Measurements from ENCODE around the gene NFAM1. TPM values are rescaled to one million over a fixed set of nuclear protein-coding genes. Genes with fewer than 3 reads are reported as not detected.
A peak's percentile ranks its signal among the peaks of the same experiment; 100 is the strongest.

NFAM1 gene
- total and polyA plus RNA-seq, 3 donors from 2014 or later = 0.71 to 2.8 (median 1.2) TPM

DNA sequence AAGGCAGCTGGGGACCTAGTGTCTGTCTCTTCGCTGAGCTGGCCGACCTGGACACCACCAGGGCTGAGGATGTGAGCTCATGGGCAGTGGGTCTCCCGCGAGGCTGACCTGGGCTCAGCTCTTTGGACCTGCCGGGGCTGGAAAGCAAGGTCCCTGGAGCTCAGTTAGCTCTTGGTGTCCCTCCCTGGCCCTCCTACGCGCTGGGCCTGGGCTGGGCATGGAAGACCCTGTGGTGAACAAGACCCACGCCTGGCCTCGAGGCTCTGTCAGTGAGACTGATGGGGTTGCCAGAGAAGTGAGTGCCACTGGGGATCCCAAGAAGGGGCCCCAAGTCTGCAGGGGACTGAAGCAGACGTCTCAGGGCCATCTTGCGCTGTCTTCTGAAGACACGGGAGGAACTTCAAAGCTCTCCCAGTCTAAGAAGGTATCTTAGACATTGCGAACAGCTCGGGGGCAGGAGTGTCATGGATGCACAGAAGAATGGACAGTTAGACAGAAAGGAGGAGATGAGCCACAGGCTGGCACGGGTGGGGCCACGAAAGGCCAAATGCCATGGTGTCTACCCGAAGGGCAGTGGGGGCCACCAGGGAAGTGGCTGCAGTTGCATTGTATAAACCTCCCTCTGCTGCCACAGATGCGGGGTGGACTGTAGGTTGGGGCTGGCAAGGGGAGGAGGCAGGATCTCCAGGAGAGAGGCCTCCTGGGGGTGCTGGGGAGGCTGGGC, 31.2 kb downstream of the NFAM1 start:
- Histone ChIP-seq H3K9me3 (no peaks in the 10 kb centered on the region), H3K27ac (no peak overlapping the region), H3K27me3 (no peaks in the 10 kb centered on the region), H3K4me1 (no peaks in the 10 kb centered on the region), H3K4me3 (no peak overlapping the region), H3K36me3 (ENCODE audit: low read depth, missing control alignments) (no peaks in the 10 kb centered on the region)
- no peak for DNase-seq
- 86 to 93% methylated on average over 13 to 18 of the region's 18 CpGs for WGBS, 2 donors
- intact Hi-C loops (cut with DNase I; ENCODE audit: low total_unique reads) = no loop called here
- TF ChIP-seq, protein P1, sequence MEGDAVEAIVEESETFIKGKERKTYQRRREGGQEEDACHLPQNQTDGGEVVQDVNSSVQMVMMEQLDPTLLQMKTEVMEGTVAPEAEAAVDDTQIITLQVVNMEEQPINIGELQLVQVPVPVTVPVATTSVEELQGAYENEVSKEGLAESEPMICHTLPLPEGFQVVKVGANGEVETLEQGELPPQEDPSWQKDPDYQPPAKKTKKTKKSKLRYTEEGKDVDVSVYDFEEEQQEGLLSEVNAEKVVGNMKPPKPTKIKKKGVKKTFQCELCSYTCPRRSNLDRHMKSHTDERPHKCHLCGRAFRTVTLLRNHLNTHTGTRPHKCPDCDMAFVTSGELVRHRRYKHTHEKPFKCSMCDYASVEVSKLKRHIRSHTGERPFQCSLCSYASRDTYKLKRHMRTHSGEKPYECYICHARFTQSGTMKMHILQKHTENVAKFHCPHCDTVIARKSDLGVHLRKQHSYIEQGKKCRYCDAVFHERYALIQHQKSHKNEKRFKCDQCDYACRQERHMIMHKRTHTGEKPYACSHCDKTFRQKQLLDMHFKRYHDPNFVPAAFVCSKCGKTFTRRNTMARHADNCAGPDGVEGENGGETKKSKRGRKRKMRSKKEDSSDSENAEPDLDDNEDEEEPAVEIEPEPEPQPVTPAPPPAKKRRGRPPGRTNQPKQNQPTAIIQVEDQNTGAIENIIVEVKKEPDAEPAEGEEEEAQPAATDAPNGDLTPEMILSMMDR (IDR thresholded peaks at IDR 0.05) = no peak
- TF ChIP-seq POLR2A (IDR thresholded peaks at IDR 0.05) = no peak

GRCh38 chr22:42399315-42400271, 32.6 kb downstream of the NFAM1 start:
- TF ChIP-seq POLR2A (IDR thresholded peaks at IDR 0.05) = no peak
- Histone ChIP-seq H3K4me3 (no peak overlapping the region), H3K9me3 (no peaks in the 10 kb centered on the region), H3K27ac (no peak overlapping the region), H3K4me1 (no peaks in the 10 kb centered on the region), H3K27me3 (no peaks in the 10 kb centered on the region), H3K36me3 (ENCODE audit: low read depth, missing control alignments) (no peaks in the 10 kb centered on the region)
- 65 to 72% methylated on average over 28 to 30 of the region's 30 CpGs for WGBS, 2 donors
- intact Hi-C loops (cut with DNase I; ENCODE audit: low total_unique reads) = no loop called here
- peak; percentile 43 for DNase-seq

- no peaks in the 10 kb centered on the region for H3K9me3 ChIP-seq
- DNase-seq = peak; percentile 33
- TF ChIP-seq, protein P1 (IDR thresholded peaks at IDR 0.05) = no peak
- TF ChIP-seq POLR2A (IDR thresholded peaks at IDR 0.05) = no peak
- WGBS, 2 donors = 78 to 88% methylated on average over 12 to 15 of the region's 15 CpGs
- no peaks in the 10 kb centered on the region for H3K36me3 ChIP-seq (ENCODE audit: low read depth, missing control alignments)
- H3K27ac ChIP-seq = no peak overlapping the region
- intact Hi-C loops (cut with DNase I; ENCODE audit: low total_unique reads) = no loop called here
- no peaks in the 10 kb centered on the region for H3K27me3 ChIP-seq
- H3K4me1 ChIP-seq = no peaks in the 10 kb centered on the region
- H3K4me3 ChIP-seq = no peak overlapping the region
These were observed 34.6 kb downstream of the NFAM1 start for GRCh38 chr22:42397332-42398249.

- intact Hi-C loops (cut with DNase I; ENCODE audit: low total_unique reads) = no loop called here
- no peaks in the 10 kb centered on the region for H3K36me3 ChIP-seq (ENCODE audit: low read depth, missing control alignments)
- 72 to 74% methylated on average over 24 of the region's 24 CpGs for WGBS, 2 donors
- no peaks in the 10 kb centered on the region for H3K4me1 ChIP-seq
- no peaks in the 10 kb centered on the region for H3K9me3 ChIP-seq
- no peaks in the 10 kb centered on the region for H3K27me3 ChIP-seq
- no peak for TF ChIP-seq POLR2A (IDR thresholded peaks at IDR 0.05)
- TF ChIP-seq, protein P1 (IDR thresholded peaks at IDR 0.05) = no peak
- H3K4me3 ChIP-seq = no peak overlapping the region
- DNase-seq = peak; percentile 29
- no peak overlapping the region for H3K27ac ChIP-seq
These were observed 35.4 kb downstream of the NFAM1 start for GRCh38 chr22:42396621-42397331.
